HCT116 (cell line): Measurements from ENCODE around the gene TIAM1. TPM values are rescaled to one million over a fixed set of nuclear protein-coding genes. Genes with fewer than 3 reads are reported as not detected.

Experiments used
- ATAC-seq: fragments of 200-7000 bp; cut with Tn5 transposase; 2 replicates; pipeline ENCODE4 v1.9.1; 2020; ENCODE audit warnings: mild to moderate bottlenecking, moderate library complexity
- BruUV-seq: library from RNA; stranded (reverse); fragments of 400-500 nt; replicated peaks from 2 replicates; lab custom pipeline; 2021; lab: Mats Ljungman, UMichigan
- CTCF ChIA-PET: fragments of 300-600 bp; sonication (Branson Sonifier 250); formaldehyde crosslinking; loops from one replicate; lab custom pipeline; 2021; ENCODE audit warnings: antibody characterized with exemption; lab: Charles Lee
- POLR2A ChIA-PET: fragments of 300-600, 350-600 bp; sonication (Branson Sonifier 250); formaldehyde crosslinking; loops from one replicate; lab custom pipeline; 2021; ENCODE audit warnings: antibody characterized with exemption; lab: Charles Lee
- RAD21 ChIA-PET, 2 experiments: fragments of 300-600 bp; sonication (Branson Sonifier 250); formaldehyde crosslinking; loops; one replicate each; lab custom pipeline; 2023; ENCODE audit warnings: low total read pairs in 2 of 2; ENCODE audit not compliant: uncharacterized antibody in 2 of 2, unreplicated experiment in 2 of 2, low non-redundant PET in 1 of 2; lab: Charles Lee
- DNase-seq: peaks from one replicate; pipeline ENCODE4 v3.0.0-alpha.2; 2010; ENCODE audit warnings: low read depth, low spot score
- H2AFZ ChIP-seq: fragments of 200-600 bp; shearing (Covaris generic), sonication (generic); 2 replicates; pipeline ENCODE4 v1.6.1; 2017; ENCODE audit warnings: low read depth, mixed run types, mixed read lengths, antibody characterized with exemption, low read length; ENCODE audit not compliant: poor library complexity, severe bottlenecking
- H3K27ac ChIP-seq: 2 replicates; pipeline ENCODE4 v1.5.1; 2012; ENCODE audit warnings: low read depth, low read length
- H3K27me3 ChIP-seq: fragments of 200-600 bp; sonication (generic); 2 replicates; pipeline ENCODE4 v1.6.1; 2016; ENCODE audit warnings: mixed run types, low read length, mixed read lengths; ENCODE audit not compliant: insufficient read depth
- H3K36me3 ChIP-seq, 2 experiments: fragments of 200-500 bp in 1 of 2; fragments of 200-600 bp in 1 of 2; sonication (Bioruptor generic) in 1 of 2; sonication (generic) in 1 of 2; 2 replicates each; pipeline versions ENCODE4 v1.5.1 to v1.6.1; 2014 to 2016; ENCODE audit warnings: low read length in 2 of 2, inconsistent platforms in 1 of 2, mixed read lengths in 1 of 2, mixed run types in 1 of 2; ENCODE audit not compliant: insufficient read depth in 2 of 2, control insufficient read depth in 1 of 2
- H3K4me1 ChIP-seq, 2 experiments: fragments of 200-600 bp in 1 of 2; sonication (generic) in 1 of 2; 2 replicates each; pipeline versions ENCODE4 v1.5.1 to v1.6.1; 2012 to 2017; ENCODE audit warnings: low read length in 2 of 2, inconsistent platforms in 1 of 2, mild to moderate bottlenecking in 1 of 2, mixed read lengths in 1 of 2, mixed run types in 1 of 2, moderate library complexity in 1 of 2; ENCODE audit not compliant: insufficient read depth in 2 of 2, control insufficient read depth in 1 of 2
- H3K4me2 ChIP-seq: fragments of 200-600 bp; sonication (generic); 2 replicates; pipeline ENCODE4 v1.6.1; 2017; ENCODE audit warnings: mixed run types, low read length, mixed read lengths
- H3K4me3 ChIP-seq, 2 experiments: fragments of 200-600 bp in 1 of 2; sonication (generic) in 1 of 2; replicated peaks in 1 of 2; 2 replicates each; pipeline ENCODE4 v1.5.1; 2011 to 2016; ENCODE audit warnings: low read length in 2 of 2, control low read depth in 1 of 2, low read depth in 1 of 2, mild to moderate bottlenecking in 1 of 2, mixed read lengths in 1 of 2, mixed run types in 1 of 2
- H3K79me2 ChIP-seq: fragments of 200-600 bp; sonication (generic); 2 replicates; pipeline ENCODE4 v1.6.1; 2017; ENCODE audit warnings: mild to moderate bottlenecking, mixed run types, low read length, moderate library complexity, mixed read lengths; ENCODE audit not compliant: insufficient read depth
- H3K9ac ChIP-seq: fragments of 200-600 bp; sonication (generic); 2 replicates; pipeline ENCODE4 v1.6.1; 2016; ENCODE audit warnings: low read length, mixed read lengths
- H3K9me2 ChIP-seq: fragments of 200-600 bp; sonication (generic), shearing (Covaris generic); 2 replicates; pipeline ENCODE4 v1.6.1; 2017; ENCODE audit warnings: mixed run types, mild to moderate bottlenecking, moderate library complexity; ENCODE audit not compliant: insufficient read depth
- H3K9me3 ChIP-seq, 2 experiments: fragments of 200-500 bp in 1 of 2; fragments of 200-600 bp in 1 of 2; sonication (Bioruptor generic) in 1 of 2; sonication (generic) in 1 of 2; 2 replicates each; pipeline ENCODE4 v1.6.1; 2014 to 2017; ENCODE audit warnings: low read length in 2 of 2, mixed read lengths in 2 of 2, inconsistent platforms in 1 of 2, low read depth in 1 of 2, mild to moderate bottlenecking in 1 of 2, mixed run types in 1 of 2, moderate library complexity in 1 of 2; ENCODE audit not compliant: control insufficient read depth in 1 of 2, insufficient read depth in 1 of 2
- H4K20me1 ChIP-seq: fragments of 200-600 bp; sonication (generic), shearing (Covaris generic); 2 replicates; pipeline ENCODE4 v1.6.1; 2017; ENCODE audit warnings: mixed run types, mild to moderate bottlenecking, moderate library complexity; ENCODE audit not compliant: insufficient read depth
- ATF3 ChIP-seq: IDR thresholded peaks from 2 replicates; pipeline ENCODE4 v1.6.1; 2012
- CEBPB ChIP-seq: IDR thresholded peaks from 2 replicates; pipeline ENCODE4 v1.6.1; 2012; ENCODE audit warnings: low read depth
- EGR1 ChIP-seq: IDR thresholded peaks from 2 replicates; pipeline ENCODE4 v1.6.1; 2012; ENCODE audit warnings: low read depth
- EZH2 ChIP-seq: fragments of 200-600 bp; sonication (generic); IDR thresholded peaks from 2 replicates; pipeline ENCODE4 v1.6.1; 2017; ENCODE audit warnings: antibody characterized with exemption, mixed run types
- FOSL1 ChIP-seq: IDR thresholded peaks from 2 replicates; pipeline ENCODE4 v1.6.1; 2012; ENCODE audit warnings: low read depth
- POLR2A ChIP-seq: IDR thresholded peaks from 2 replicates; pipeline ENCODE4 v1.7.0; 2011; ENCODE audit warnings: borderline replicate concordance; ENCODE audit not compliant: insufficient read depth, insufficient read length; ENCODE audit errors: extremely low read depth
- TCF7L2 ChIP-seq: IDR thresholded peaks from 2 replicates; pipeline ENCODE4 v1.7.0; 2011; ENCODE audit warnings: borderline replicate concordance, inconsistent platforms; ENCODE audit not compliant: insufficient read depth, insufficient read length; ENCODE audit errors: extremely low read depth
- YY1 ChIP-seq: IDR thresholded peaks from 2 replicates; pipeline ENCODE4 v1.6.1; 2011; ENCODE audit warnings: low read length, low read depth, moderate library complexity, mild to moderate bottlenecking; ENCODE audit not compliant: insufficient replicate concordance; ENCODE audit errors: extremely low read depth
- ZNF274 ChIP-seq: fragments of 200-500 bp; sonication (Bioruptor generic); IDR thresholded peaks from 2 replicates; pipeline ENCODE4 v1.6.1; 2014; ENCODE audit warnings: mild to moderate bottlenecking, low read depth, low read length, inconsistent platforms
- intact Hi-C: fragments of 100-400 bp; cut with micrococcal nuclease; formaldehyde crosslinking; loops from 2 replicates; pipeline ENCODE4 v1.10.0; 2022
- total RNA-seq: library from RNA; stranded (reverse); gene quantifications from one replicate; pipeline ENCODE4 v1.2.1, GENCODE V29; 2021; ENCODE audit not compliant: unreplicated experiment
- TF ChIP-seq, protein P1 (sequence below): IDR thresholded peaks from 2 replicates; pipeline ENCODE4 v1.6.1; 2012
- TF ChIP-seq, protein P2 (sequence below): IDR thresholded peaks from 2 replicates; pipeline ENCODE4 v1.6.1; 2011; ENCODE audit warnings: mild to moderate bottlenecking, low read length, moderate library complexity; ENCODE audit not compliant: insufficient replicate concordance; ENCODE audit errors: extremely low read depth

Gene TIAM1
- total RNA-seq, 1 experiment from 2014 or later, result 47.8 TPM

- ATAC-seq, result no peak
- POLR2A ChIA-PET, result no interaction called here
- Histone ChIP-seq H3K4me3 (no peak overlapping the region), H2AFZ (no peak overlapping the region), H3K9me3 (no peaks in the 10 kb centered on the region), H4K20me1 (no peaks in the 10 kb centered on the region), H3K9ac (no peak overlapping the region), H3K27me3 (no peaks in the 10 kb centered on the region), H3K27ac (no peak overlapping the region)
- TF ChIP-seq YY1, result no peak
- TF ChIP-seq, protein P1, sequence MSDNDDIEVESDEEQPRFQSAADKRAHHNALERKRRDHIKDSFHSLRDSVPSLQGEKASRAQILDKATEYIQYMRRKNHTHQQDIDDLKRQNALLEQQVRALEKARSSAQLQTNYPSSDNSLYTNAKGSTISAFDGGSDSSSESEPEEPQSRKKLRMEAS, result no peak
- no peak for TF ChIP-seq ATF3
- no peak for TF ChIP-seq EZH2
- TF ChIP-seq, all 23 proteins: peak for 0
- H3K79me2 ChIP-seq, result no peaks in the 10 kb centered on the region
- peaks cover 12 to 13% of the 10 kb centered on the region in 2 experiments for H3K4me1 ChIP-seq
- no peaks in the 10 kb centered on the region for H3K36me3 ChIP-seq
- no peak for DNase-seq
- BruUV-seq, result no TSS peak
- no peaks in the 10 kb centered on the region for H3K9me2 ChIP-seq
- CTCF ChIA-PET, result no interaction called here
- no peak overlapping the region for H3K4me2 ChIP-seq
- intact Hi-C loops, result no loop called here
- RAD21 ChIA-PET, result no interaction called here
Observed at GRCh38 chr21:31299291-31300147, 44.5 kb downstream of the TIAM1 start.

GRCh38 chr21:31298618-31299269 is 45.3 kb downstream of the TIAM1 start:
- ChIA-PET POLR2A (no interaction called here), CTCF (no interaction called here), RAD21 (no interaction called here)
- H3K4me2 ChIP-seq, result no peak overlapping the region
- H2AFZ ChIP-seq, result no peak overlapping the region
- H3K4me1 ChIP-seq, result peaks cover 19 to 21% of the 10 kb centered on the region in 2 experiments
- no peaks in the 10 kb centered on the region for H3K9me3 ChIP-seq
- no peaks in the 10 kb centered on the region for H3K79me2 ChIP-seq
- no peaks in the 10 kb centered on the region for H3K9me2 ChIP-seq
- ATAC-seq (no peak), DNase-seq (no peak)
- H4K20me1 ChIP-seq, result no peaks in the 10 kb centered on the region
- H3K27me3 ChIP-seq, result no peaks in the 10 kb centered on the region
- no peak overlapping the region for H3K9ac ChIP-seq
- H3K27ac ChIP-seq, result no peak overlapping the region
- no peaks in the 10 kb centered on the region for H3K36me3 ChIP-seq
- intact Hi-C loops, result no loop called here
- no peak overlapping the region for H3K4me3 ChIP-seq
- no TSS peak for BruUV-seq
- TF ChIP-seq CEBPB (no peak), TCF7L2 (no peak), EZH2 (no peak), YY1 (no peak), FOSL1 (no peak), EGR1 (no peak), ZNF274 (no peak), POLR2A (no peak)
- TF ChIP-seq, protein P2, sequence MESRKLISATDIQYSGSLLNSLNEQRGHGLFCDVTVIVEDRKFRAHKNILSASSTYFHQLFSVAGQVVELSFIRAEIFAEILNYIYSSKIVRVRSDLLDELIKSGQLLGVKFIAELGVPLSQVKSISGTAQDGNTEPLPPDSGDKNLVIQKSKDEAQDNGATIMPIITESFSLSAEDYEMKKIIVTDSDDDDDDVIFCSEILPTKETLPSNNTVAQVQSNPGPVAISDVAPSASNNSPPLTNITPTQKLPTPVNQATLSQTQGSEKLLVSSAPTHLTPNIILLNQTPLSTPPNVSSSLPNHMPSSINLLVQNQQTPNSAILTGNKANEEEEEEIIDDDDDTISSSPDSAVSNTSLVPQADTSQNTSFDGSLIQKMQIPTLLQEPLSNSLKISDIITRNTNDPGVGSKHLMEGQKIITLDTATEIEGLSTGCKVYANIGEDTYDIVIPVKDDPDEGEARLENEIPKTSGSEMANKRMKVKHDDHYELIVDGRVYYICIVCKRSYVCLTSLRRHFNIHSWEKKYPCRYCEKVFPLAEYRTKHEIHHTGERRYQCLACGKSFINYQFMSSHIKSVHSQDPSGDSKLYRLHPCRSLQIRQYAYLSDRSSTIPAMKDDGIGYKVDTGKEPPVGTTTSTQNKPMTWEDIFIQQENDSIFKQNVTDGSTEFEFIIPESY, result no peak
- TF ChIP-seq, protein P1, result no peak
